Measurements from ENCODE around the gene NOSIP. TPM values are rescaled to one million over a fixed set of nuclear protein-coding genes. Genes with fewer than 3 reads are reported as not detected.
A peak's percentile ranks its signal among the peaks of the same experiment; 100 is the strongest.

Gene NOSIP
- polyA plus RNA-seq, 1 donor: 61.9 TPM

DNA sequence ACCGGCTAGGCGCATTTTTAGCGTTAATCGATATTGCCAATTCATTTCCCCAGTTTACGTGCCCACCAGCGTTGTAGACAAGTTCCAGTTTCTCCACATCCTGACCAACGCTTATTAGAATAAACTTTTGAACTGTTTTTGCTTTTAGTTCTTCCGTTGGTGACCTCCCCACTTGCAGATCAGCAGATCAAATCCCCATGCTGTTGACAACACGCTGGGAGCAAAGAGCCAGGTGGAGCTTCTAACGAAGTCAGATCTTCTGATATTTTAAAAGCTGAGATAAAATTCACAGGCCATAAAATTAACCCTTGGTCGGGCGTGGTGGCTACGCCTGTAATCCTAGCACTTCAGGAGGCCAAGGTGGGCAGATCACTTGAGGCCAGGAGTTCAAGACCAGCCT, 31.3 kb downstream of the NOSIP start:
- DNase-seq: no peak

DNA sequence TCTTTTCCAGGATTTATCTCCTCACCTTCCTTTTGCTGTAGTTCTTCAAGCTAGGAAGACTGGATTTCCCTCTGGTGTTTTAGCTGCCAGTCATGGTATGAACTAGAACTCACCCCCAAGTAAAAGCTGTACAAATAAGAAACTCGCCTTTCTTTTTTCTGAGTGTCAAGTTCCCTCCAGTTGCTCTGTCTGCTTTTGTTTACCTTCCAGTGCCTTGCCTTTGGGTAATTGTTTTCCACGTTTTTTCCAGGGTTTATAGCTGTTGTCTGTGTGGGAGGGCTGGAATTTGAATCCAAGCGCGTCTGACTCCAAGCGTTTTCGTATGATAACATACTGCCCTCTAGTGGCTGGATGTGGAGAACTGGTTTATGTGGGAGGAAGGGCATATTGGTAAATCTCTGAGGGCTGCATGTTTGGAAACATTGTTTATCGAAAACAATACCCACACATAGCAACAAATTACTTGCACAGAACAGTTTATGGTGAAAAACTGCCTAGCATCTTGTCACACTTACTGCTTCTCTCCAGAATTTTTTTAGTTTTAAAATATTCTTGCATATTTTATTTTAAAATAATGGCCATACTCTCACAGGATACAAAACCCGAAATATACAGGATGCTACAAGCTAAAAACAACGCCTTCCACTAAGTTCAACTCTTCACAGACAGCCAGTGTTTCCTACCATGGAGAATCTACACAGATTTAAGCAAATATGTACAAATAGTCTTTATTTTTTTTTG, 33.4 kb downstream of the NOSIP start:
- DNase-seq: peak; percentile 96

DNA sequence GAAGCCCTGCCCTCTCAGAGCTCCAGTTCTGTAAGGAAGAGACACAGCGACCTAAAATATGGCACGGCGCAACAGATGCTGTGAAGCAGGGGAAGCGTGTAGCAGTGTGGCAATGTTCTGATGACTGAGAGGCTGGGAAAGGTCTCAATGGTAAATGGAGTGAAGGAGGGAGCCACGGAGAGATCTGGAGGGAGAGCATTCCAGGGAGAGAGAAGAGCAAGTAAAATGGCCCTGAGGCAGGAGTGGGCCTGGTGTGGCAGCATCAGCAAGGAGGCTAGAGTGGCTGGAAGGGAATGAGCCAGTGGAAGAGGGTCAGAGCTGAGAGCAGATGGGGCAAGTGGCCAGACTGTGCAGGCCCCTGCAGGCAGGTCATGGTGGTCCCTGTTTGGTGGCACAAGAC, 36.2 kb downstream of the NOSIP start:
- no peak for DNase-seq

DNA sequence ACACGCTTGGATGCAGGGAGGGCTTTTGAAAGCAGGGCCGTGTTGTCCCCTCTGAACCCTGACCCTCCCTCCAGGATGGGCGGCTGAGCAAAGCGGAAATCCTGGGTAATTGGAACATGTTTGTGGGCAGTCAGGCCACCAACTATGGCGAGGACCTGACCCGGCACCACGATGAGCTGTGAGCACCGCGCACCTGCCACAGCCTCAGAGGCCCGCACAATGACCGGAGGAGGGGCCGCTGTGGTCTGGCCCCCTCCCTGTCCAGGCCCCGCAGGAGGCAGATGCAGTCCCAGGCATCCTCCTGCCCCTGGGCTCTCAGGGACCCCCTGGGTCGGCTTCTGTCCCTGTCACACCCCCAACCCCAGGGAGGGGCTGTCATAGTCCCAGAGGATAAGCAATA, 37.3 kb downstream of the NOSIP start:
- no peak for DNase-seq

DNA sequence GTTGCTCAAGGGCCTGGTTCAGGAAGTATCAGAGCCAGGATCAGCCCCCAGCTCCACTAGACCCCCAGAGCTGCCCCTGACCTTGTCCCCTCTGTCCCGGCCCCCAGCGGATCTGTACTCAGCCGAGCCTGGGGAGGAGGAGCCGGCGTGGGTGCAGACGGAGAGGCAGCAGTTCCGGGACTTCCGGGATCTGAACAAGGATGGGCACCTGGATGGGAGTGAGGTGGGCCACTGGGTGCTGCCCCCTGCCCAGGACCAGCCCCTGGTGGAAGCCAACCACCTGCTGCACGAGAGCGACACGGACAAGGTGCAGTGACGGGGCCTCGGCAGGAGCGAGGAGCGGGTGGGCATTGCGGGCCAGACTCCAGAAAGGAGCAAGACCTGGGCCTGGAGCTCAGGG, 37.9 kb downstream of the NOSIP start:
- DNase-seq: no peak

DNA sequence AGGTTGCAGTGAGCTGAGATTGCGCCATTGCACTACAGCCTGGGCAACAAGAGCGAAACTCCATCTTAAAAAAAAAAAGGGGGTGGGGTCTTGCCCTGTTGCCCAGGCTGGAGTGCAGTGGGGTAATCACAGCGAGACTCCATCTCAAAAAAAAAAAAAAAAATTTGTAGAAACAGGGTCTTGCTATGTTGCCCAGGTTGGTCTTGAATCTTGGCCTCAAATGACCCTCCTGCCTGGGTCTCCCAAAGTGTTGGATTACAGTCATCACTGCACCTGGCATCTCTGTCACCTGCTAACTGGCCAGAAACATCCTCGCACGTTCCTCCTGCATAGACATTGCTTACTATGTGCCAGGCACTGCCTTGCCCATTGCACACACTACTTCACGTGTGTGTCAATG, 38.4 kb downstream of the NOSIP start:
- no peak for DNase-seq

DNA sequence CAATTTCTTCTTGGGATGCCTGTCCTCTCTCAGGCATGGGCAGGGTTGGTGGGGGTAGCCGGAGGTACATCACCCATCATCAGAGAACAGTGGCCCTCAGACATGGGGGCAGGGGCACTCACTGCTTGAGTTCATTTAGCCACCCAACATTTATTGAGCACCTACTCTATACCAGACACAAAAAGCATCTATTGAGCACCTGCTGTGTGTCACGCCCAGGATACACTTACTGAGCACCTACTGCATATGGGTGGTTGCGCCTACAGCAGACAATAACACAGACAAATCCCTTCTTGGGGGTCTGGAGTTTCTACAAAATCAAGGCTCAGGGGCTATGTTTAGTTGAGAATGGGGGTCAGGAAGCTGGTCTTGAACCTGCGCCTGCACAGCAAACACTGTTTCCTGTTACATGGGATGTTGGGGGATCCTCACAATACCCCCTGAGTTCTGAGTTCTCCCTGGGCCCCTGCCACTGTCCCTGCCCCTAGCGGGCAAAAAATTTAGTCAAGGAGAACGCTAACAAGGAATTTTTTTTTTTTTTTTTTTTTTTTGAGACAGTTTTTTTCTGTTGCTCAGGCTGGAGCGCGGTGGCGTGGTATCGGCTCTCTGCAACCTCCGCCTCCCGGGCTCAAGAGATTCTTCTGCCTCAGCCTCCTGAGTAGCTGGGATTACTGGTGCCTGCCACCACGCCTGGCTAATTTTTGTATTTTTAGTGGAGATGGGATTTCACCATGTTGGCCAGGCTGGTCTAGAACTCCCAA, 41.0 kb downstream of the NOSIP start:
- DNase-seq: no peak

DNA sequence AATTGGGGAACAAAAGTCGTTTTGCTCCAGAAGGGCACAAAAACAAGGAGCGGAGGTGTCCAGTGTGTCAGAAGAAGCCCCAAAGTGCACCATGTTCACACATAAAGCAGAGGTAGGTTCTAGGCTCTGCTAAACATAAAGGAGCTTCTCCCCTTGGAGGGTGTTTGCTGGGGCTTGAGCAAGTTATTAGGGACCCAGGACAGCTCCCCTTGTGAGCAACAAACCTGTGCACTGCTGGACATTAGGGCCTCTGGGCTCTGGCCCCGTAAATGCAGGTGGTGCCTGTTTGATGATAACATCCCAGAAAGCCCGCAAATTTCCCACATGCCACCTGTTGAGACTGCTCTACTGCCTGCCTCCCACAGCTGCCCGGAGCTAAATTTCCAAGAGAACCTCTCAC, 41.7 kb downstream of the NOSIP start:
- no peak for DNase-seq

DNA sequence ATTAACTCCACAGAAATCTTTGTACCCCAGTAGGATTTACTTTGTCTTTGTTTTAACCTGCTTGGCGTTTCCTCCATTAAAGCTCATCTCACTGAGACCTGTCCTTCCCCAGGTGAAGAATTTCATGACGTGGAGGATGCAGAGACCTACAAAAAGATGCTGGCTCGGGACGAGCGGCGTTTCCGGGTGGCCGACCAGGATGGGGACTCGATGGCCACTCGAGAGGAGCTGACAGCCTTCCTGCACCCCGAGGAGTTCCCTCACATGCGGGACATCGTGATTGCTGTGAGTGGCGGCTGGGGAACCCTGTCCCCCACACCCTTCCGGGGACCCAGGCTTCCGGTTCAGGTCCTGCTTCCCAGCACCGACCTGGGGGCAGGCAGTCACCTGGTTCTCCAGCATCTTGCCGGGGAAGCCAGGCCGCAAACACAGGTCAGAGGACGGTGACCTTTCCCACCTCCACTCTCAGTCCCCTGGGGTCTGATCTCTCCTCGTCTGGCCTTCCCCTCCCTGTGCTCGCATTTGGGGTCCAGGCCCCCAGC, 43.4 kb downstream of the NOSIP start:
- no peak for DNase-seq

DNA sequence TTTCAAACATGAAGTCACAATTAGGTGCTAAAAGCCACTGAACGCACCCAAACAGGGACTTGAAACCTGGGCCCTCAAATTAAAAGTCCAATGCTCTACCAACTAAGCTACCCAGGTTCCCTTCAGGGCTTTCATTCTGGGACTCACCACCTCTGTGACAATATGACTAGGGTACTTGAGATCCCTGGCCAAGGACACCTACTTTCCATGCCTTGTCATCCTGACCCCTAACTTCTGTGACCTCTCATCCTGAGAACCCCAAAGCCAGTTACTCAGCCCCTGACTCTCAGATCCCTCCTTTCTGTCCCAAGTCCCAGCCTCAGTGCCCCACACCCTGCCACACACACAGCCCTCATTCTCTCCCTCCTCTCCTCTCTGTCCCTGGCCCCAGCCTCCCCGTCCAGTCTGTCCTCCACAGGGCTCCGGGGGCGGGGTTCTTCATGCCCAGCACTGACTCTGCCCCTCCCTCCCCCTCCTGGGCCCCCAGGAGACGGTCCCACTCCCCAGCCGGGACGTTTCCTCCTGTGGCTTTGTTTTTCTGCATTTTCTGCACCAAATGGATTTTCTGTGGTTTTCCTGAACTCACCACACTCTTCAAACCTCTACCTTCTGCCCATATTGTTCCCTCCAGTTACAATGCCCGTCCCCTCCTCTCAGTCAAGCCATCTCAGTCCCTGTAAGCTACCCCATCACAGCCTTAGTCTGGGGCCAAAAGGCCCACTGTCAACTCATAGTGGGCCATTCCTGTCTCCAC, 45.5 kb downstream of the NOSIP start:
- DNase-seq: no peak

DNA sequence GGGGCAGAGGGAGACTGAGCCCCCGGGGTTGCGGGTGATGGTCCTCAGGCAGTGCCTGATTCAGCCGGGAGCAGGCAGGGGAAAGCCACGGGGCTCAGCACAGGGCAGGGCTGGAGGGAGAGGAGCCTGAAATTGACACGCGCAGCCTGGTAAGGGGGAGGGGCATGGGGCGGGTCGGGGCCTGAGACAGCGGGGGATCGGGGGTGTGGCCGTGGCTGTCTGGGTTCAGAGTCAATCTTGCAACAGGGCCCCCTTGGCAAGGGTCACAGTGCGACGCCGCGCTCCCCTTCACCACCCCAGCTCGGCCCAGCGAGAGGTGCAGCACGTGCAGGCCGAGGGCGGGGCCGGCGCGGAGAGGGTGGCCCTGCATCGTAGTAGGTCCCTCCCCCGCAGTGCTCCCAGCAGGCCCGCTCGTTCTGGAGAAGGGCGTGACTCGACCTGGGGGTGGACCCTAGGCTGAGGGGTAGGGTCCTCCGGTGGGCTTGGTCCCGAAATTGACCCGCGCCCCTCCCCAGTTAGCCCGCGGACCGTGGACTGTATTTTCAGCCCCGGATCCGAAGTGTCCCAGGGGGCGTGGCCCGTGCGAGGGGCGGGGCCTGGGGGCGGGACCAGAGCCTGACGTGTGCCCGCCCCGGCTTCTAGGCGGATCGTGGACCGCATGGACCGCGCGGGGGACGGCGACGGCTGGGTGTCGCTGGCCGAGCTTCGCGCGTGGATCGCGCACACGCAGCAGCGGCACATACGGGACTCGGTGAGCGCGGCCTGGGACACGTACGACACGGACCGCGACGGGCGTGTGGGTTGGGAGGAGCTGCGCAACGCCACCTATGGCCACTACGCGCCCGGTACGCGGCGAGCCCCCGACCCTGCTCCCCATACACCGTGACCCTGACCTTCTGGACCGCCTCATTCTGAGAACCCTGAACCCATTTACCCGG, 46.5 kb downstream of the NOSIP start:
- peak; percentile 70 for DNase-seq

DNA sequence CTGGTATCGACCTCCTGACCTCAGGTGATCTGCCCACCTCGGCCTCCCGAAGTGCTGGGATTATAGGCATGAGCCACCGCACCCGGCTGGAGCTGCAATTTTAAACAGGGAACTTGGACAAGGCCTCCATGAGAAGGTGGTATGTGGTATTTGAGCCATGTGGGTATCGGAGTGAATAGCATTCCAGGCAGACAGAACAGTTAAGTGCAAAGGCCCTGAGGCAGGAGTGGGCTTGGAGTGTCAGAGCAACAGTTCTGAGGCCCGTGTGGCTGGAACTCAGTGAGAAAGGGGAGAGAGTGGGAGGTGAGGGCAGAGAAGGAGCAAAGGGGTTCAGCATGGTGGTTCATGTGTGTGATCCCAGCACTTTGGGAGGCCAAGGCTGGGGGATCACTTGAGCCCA, 49.6 kb downstream of the NOSIP start:
- DNase-seq: no peak

DNA sequence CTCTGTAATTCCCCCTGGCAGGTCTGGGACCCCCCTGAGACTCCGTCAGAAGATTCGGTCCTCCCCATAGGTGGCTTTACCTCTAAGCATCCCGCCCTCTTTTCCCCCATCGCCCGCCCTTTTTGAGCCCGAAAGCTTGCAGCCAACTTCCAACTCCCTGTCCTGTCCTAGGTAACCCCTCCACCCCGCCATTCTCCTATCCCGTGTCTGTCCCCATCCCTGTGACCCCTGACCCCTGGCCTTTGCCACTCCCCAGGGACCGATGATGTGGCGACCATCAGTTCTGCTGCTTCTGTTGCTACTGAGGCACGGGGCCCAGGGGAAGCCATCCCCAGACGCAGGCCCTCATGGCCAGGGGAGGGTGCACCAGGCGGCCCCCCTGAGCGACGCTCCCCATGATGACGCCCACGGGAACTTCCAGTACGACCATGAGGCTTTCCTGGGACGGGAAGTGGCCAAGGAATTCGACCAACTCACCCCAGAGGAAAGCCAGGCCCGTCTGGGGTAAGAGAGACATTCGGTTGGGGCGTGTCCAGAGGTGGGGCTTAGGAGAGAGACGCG, 52.1 kb downstream of the NOSIP start:
- DNase-seq: no peak

DNA sequence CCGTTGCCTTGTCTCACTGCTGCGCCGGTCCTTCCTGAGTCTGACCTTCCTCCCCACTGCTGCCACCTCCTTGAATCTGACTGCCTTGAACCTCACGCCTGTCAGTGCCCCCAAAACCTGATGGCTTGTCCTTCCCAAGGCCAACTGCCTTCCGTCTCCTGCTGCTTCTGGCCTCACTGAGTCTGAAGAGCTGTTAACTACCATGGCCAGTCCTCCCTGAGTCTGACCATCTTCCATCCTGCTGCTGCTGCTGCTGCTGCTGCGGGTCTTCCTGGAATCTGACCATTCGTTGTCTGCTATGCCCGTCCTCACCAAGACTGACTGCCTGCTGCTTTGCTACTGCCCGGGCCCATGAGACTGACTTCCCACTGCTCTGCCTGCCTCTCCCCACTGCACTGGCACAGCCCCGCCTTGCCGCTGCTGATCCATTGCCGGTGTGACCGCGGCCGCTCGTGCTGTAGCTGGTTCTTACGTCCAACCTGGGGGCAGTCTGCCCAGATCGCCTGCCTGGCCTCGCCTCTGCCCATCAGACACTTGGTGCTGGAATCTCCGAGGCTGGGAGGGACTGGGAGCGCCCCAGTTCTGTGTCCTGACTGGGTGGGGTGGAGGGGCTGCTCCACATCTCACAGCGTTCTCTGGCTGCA, 55.4 kb downstream of the NOSIP start:
- no peak for DNase-seq

DNA sequence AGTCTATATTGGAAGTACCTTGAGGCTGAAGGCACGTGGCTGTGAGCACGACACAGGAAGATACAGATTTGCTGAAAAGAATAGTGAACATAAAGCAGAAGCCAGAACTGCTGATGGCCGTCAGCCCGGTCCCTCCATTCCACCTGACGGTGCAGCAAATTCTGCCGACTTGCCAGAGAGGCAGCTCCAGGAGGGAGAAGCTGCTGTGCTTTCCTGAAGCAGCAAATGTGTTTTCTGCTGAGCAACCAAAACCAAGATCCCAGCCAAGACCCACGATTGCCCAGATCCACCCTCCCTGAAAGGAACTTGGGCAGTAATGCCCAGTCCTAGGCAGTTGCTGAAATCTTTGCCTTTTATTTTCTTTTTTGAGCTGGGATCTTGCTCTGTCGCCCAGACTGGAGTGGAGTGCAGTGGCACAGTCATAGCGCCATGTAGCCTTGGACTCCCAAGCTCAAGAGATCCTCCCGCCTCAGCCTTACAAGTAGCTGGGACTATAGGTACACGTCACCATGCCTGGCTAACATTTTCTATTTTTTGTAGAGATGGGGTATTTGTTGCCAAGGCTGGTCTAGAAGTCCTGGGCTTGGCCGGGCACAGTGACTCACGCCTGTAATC, 59.5 kb downstream of the NOSIP start:
- DNase-seq: no peak

DNA sequence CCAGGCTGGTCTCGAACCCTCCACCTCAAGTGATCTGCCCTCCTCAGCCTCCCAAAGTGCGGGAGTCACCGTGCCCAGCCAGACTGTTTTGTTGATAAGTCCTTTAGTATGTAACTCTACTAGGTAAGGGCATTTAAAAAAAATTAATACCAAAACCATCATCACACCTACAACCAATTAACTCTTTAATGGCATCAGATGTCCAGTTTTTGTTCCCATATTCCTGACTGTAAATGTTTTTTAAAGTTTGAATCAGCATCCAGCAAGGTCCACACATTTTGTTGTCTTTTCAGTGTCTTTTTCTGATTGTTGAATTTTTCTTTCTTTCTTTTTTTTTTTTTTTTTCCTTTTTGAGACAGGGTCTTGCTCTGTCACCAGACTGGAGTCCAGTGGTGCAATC, 62.3 kb downstream of the NOSIP start:
- no peak for DNase-seq

DNA sequence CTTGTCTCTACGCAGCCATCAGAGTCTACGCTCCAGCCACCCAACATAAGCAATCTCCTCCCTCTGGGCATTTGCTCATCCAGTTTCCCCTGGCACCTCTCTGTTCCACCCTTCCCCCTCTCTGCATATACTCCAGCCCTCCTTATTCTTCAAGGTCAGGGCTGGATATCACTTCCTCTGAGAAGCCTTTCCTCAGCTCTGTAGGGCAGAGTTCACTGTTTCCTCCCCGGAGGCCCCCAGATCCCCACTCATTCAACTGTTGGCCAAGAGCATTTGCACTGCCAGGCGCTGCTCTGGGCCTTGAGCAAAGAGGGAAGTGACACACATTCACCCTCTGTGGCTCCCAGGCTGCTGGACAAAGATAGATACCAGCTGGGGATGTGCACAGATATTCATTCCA, 64.6 kb downstream of the NOSIP start:
- DNase-seq: no peak

DNA sequence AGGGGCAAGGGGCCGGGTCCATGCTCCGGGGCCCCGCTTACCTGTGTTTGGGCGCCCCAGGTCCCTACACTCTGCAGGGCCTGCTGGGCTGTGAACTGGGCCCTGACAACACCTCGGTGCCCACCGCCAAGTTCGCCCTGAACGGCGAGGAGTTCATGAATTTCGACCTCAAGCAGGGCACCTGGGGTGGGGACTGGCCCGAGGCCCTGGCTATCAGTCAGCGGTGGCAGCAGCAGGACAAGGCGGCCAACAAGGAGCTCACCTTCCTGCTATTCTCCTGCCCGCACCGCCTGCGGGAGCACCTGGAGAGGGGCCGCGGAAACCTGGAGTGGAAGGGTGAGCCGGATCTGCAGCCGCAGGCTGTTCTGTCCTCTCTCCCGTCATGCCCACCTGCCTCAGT, 66.2 kb downstream of the NOSIP start:
- no peak for DNase-seq

DNA sequence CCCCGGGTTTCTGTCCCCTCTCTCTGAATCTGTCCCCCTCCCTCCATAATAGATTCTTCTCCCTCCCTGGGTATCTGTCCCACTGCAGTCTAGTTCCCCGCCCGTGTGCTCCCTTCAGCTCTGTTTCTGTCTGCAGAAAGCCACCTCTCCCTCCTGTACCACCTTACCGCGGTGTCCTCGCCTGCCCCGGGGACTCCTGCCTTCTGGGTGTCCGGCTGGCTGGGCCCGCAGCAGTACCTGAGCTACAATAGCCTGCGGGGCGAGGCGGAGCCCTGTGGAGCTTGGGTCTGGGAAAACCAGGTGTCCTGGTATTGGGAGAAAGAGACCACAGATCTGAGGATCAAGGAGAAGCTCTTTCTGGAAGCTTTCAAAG, 66.6 kb downstream of the NOSIP start:
- no peak for DNase-seq

DNA sequence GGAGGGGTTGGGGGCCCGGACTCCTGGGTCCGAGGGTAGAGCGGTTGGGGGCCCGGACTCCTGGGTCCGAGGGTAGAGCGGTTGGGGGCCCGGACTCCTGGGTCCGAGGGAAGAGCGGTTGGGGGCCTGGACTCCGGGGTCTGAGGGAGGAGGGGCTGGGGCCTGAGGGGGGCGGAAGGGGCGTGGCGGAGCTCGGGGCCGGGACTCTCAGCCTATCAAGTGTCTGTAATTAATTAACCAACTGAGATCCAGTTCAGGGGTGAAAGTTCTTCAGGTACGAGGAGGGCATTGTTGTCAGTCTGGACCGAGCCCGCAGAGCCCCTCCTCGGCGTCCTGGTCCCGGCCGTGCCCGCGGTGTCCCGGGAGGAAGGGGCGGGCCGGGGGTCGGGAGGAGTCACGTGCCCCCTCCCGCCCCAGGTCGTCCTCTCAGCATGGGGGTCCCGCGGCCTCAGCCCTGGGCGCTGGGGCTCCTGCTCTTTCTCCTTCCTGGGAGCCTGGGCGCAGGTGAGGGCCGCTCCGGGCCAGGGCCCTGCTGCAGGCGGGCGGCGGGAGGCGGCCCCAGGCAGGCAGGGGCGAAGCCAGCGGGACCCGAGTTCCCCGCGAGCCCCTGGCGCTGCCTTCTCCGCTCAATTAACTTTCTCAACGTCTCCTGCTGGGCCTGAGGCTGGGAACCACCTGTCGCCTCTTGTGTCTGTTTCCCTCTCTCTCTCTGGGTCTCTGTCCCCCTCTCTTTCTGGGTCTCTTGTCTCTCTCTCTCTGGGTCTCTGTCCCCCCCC, 67.2 kb downstream of the NOSIP start:
- peak; percentile 76 for DNase-seq

All from left kidney (tissue), 2 donors.